Adrenal gland (tissue), 12 donors: ENCODE results near the gene GPC6. TPM values are rescaled to one million over a fixed set of nuclear protein-coding genes. Genes with fewer than 3 reads are reported as not detected.

Source experiments
- DNase-seq, 7 donors: peaks; one replicate each; pipeline ENCODE4 v3.0.0-alpha.2; 2019 to 2020
- H3K27ac ChIP-seq, 5 donors: fragments of 200-600 bp; sonication (generic) in 4 of 5; 1 replicate in 3 of 5; 2 replicates in 2 of 5; pipeline versions ENCODE4 v1.5.1 to v1.8.0; 2016 to 2020; ENCODE audit warnings: mild to moderate bottlenecking in 1 of 5
- H3K27me3 ChIP-seq: fragments of 200-600 bp; 2 replicates; pipeline ENCODE4 v1.8.0; 2021
- H3K36me3 ChIP-seq, 2 donors: fragments of 200-600 bp; replicated peaks in 1 of 2; 1 replicate in 1 of 2; 2 replicates in 1 of 2; pipeline versions ENCODE4 v1.5.1 to v1.8.0; 2018 to 2022
- H3K4me1 ChIP-seq, 2 donors: fragments of 200-600 bp; replicated peaks in 1 of 2; 1 replicate in 1 of 2; 2 replicates in 1 of 2; pipeline versions ENCODE4 v1.5.1 to v1.8.0; 2018 to 2021
- H3K4me3 ChIP-seq, 4 donors: fragments of 200-600 bp; sonication (generic) in 3 of 4; one replicate each; pipeline ENCODE4 v1.5.1; 2016 to 2018
- H3K9me3 ChIP-seq, 3 donors: fragments of 200-600 bp; sonication (generic) in 1 of 3; replicated peaks in 1 of 3; 1 replicate in 2 of 3; 2 replicates in 1 of 3; pipeline versions ENCODE4 v1.5.1 to v1.8.0; 2016 to 2021
- POLR2A ChIP-seq, 2 donors: fragments of 450-650 bp; IDR thresholded peaks; one replicate each; pipeline ENCODE4 v1.6.1; 2017; ENCODE audit warnings: antibody characterized with exemption in 2 of 2, mild to moderate bottlenecking in 2 of 2, moderate library complexity in 1 of 2
- WGBS, 4 donors: extraction: QIAGEN DNeasy Blood & Tissue Kit in 2 of 4; methylation state at CpG; one replicate each; pipeline versions ENCODE4 v1.1.5 to v1.1.7; 2013 to 2017; 5-methylcytosine and 5-hydroxymethylcytosine counted together
- intact Hi-C, 2 donors: fragments of 100-400 bp; cut with DNase I; formaldehyde crosslinking; loops; one replicate each; pipeline versions ENCODE4 v1.14.1 to v1.15.0; 2022 to 2023
- polyA plus RNA-seq, 3 donors: library from polyadenylated mRNA; stranded (reverse); fragments of 200-250 nt in 2 of 3; fragments of 350-450 nt in 1 of 3; fragmentation: Illumina TruSeq in 1 of 3; extraction: RNeasy Lipid Tissue Mini Kit (QIAGEN cat#74804) in 1 of 3; gene quantifications; one replicate each; pipeline ENCODE4 v1.2.3, GENCODE V29; 2013 to 2014
- total RNA-seq, 9 donors: library from RNA; depleted of rRNA in 4 of 9; stranded (reverse); fragments of >200 nt in 4 of 9; fragments of 120-200 nt in 1 of 9; fragmentation: NEBNext Ultra II Directional in 1 of 9; extraction: Animal tissue kit (Norgen Biotek cat#: 25700) in 1 of 9; gene quantifications; one replicate each; pipeline versions ENCODE4 v1.1.0 to v1.2.4, GENCODE V29; 2013 to 2023
- TF ChIP-seq, protein P1 (sequence below), 6 experiments: fragments of 450-650 bp in 4 of 6; fragments of 200-600 bp in 2 of 6; sonication (generic) in 1 of 6; IDR thresholded peaks; 1 replicate in 5 of 6; 2 replicates in 1 of 6; pipeline versions ENCODE4 v1.5.1 to v1.8.0; 2016 to 2021; ENCODE audit warnings: antibody characterized with exemption in 6 of 6, mild to moderate bottlenecking in 2 of 6, moderate library complexity in 1 of 6
- donor health status: healthy with polysubstance abuse.
- donor health status: Bipolar disorder and iron deficiency.
- donor health status: DM: yes; HTN: yes; CAD: no.
- donor health status: DM: no; HTN: no; CAD: no.
- donor health status: DM: no; HTN: no; CAD: no.
- donor health status: DM: yes; HTN: yes; CAD: no.

Gene GPC6
- total and polyA plus RNA-seq, 12 donors = 0.37 to 62.3 (median 2.5) TPM

DNA sequence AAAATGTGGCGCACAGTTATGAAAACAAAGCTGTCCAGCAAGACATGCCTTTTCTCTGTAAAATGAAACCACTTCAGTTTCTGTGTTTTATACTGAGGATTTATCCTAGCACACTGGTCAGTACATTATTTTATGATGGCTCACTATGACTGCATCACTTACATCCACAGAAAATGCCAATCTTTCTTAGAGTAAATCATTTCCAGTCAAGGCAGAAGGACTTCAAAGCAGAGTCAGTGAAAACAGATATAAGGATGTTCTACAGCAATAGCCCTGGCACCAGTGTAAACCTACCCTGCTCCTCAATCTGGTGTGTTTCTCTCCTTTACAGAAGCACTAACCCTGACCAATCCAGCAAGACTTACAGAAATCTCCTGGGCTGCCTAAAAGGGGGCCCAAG, 473.5 kb downstream of the GPC6 start:
- H3K27me3 ChIP-seq = no peaks in the 10 kb centered on the region
- WGBS, 4 donors = 77 to 90% (median 86%) methylated on average over 1 of the region's 1 CpG
- H3K9me3 ChIP-seq = no peaks in the 10 kb centered on the region
- no peak overlapping the region for H3K27ac ChIP-seq
- H3K36me3 ChIP-seq = no peaks in the 10 kb centered on the region
- TF ChIP-seq, protein P1, sequence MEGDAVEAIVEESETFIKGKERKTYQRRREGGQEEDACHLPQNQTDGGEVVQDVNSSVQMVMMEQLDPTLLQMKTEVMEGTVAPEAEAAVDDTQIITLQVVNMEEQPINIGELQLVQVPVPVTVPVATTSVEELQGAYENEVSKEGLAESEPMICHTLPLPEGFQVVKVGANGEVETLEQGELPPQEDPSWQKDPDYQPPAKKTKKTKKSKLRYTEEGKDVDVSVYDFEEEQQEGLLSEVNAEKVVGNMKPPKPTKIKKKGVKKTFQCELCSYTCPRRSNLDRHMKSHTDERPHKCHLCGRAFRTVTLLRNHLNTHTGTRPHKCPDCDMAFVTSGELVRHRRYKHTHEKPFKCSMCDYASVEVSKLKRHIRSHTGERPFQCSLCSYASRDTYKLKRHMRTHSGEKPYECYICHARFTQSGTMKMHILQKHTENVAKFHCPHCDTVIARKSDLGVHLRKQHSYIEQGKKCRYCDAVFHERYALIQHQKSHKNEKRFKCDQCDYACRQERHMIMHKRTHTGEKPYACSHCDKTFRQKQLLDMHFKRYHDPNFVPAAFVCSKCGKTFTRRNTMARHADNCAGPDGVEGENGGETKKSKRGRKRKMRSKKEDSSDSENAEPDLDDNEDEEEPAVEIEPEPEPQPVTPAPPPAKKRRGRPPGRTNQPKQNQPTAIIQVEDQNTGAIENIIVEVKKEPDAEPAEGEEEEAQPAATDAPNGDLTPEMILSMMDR (IDR thresholded peaks at IDR 0.05) = no peak
- TF ChIP-seq POLR2A (IDR thresholded peaks at IDR 0.05) = no peak
- no peak overlapping the region for H3K4me3 ChIP-seq
- intact Hi-C loops = no loop called here
- no peaks in the 10 kb centered on the region for H3K4me1 ChIP-seq
- DNase-seq = no peak

DNA sequence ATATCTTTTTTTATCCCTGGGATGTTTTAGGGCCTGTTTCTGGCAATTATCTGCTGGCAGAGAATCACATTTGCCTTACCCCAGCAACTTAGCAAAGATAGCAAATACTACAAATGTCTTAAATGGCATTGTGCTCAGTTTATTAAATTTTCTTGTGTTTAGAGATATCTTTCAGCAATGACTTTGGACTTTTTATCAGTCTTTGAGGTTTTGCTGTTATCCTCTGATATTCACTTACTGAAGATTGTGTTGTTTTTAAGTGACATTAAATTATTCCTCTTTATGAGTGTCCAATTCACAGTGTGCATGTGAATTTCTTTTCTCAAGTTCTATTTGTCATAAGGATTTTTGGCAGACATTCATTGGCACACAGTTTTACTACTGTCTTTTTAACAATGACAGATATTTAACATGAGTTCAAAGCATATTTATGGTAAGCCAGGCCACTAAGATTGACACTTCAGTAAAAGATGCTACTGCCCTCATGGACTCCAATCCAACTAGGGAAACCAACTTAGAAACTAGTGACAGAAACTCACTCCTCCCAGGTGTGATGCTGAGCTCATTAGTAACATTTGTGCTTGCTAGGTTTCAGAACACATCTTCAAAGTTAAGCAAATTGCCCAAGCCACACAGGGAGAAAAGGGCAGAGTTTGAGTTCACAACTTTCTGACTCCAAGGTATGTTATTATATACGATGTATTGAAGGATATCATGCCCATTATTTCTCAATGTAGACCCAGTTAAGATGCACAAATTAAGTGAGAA, 481.9 kb downstream of the GPC6 start:
- no peak for TF ChIP-seq POLR2A (IDR thresholded peaks at IDR 0.05)
- TF ChIP-seq, protein P1 (IDR thresholded peaks at IDR 0.05) = no peak
- intact Hi-C loops = no loop called here
- DNase-seq = no peak
- 55 to 91% (median 81%) methylated on average over 1 of the region's 1 CpG for WGBS, 4 donors
- H3K9me3 ChIP-seq = no peaks in the 10 kb centered on the region
- H3K4me3 ChIP-seq = no peak overlapping the region
- no peaks in the 10 kb centered on the region for H3K36me3 ChIP-seq
- no peaks in the 10 kb centered on the region for H3K27me3 ChIP-seq
- no peaks in the 10 kb centered on the region for H3K4me1 ChIP-seq
- H3K27ac ChIP-seq = no peak overlapping the region

DNA sequence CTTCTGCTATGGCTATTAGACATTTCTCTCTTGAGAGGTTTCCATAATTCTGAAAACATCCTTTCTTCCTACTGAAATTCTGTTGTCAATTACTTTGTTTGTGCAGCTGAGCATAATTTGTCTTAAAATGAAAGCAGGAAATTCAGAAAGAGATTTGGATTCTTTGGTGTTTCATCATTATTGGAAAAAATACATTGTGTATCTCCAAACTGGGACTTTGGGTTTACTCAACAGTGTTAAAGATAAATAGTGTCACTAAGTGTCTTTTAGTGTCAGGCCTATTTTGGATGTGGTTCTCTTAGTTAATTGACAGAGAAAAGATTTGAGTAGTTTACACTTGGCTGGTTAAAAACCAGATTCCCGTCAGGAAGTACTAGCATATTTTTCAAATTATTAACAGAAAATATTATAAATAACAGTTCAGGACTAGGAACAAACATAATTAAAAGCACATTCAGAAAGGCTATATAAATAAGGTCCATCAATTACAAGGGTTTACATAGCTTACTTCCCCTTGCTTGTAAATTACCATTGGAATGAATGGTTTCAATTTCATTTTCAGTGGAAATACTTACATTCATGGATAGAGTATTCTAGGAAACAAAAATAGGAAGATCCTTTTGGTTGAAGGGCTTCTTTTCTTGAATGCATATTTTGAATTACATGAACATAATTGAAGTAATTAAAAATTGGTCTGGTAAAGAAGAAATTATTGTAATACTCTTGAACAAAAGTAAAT, 483.1 kb downstream of the GPC6 start:
- Histone ChIP-seq H3K27ac (no peak overlapping the region), H3K36me3 (no peaks in the 10 kb centered on the region), H3K9me3 (no peaks in the 10 kb centered on the region), H3K4me3 (no peak overlapping the region), H3K27me3 (no peaks in the 10 kb centered on the region), H3K4me1 (no peaks in the 10 kb centered on the region)
- no peak for TF ChIP-seq POLR2A (IDR thresholded peaks at IDR 0.05)
- TF ChIP-seq, protein P1 (IDR thresholded peaks at IDR 0.05) = no peak
- WGBS, 4 donors = 0% methylated on average over 1 of the region's 1 CpG
- intact Hi-C loops = no loop called here
- DNase-seq = no peak

DNA sequence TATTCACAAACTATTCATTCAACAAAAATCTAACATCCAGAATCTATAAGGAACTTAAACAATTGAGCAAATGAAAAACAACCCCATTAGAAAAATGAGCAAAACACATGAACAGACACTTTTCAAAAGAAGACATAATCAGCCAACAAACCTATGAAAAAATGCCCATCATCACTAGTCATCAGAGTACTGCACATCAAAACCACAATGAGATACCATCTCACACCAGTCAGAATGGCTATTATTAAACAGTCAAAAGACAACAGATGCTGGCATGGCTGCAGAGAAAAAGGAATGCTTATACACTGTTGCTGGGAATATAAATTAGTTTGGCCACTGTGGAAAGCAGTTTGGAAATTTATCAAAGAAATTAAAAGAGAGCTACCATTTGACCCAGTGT, 487.6 kb downstream of the GPC6 start:
- Histone ChIP-seq H3K4me3 (no peak overlapping the region), H3K4me1 (no peaks in the 10 kb centered on the region), H3K27me3 (no peaks in the 10 kb centered on the region), H3K9me3 (no peaks in the 10 kb centered on the region), H3K36me3 (no peaks in the 10 kb centered on the region), H3K27ac (no peak overlapping the region)
- DNase-seq = no peak
- TF ChIP-seq, protein P1 (IDR thresholded peaks at IDR 0.05) = no peak
- TF ChIP-seq POLR2A (IDR thresholded peaks at IDR 0.05) = no peak
- intact Hi-C loops = no loop called here
